SK-N-SH (cell line): ENCODE results near the gene WHRN. TPM values are rescaled to one million over a fixed set of nuclear protein-coding genes. Genes with fewer than 3 reads are reported as not detected.

ENCODE experiments used
- CTCF ChIA-PET: fragments of 300-600, 350-600 bp; formaldehyde crosslinking; extraction: SDS; loops from one replicate; lab custom pipeline; 2021; lab: Yijun Ruan, JAX
- POLR2A ChIA-PET: fragments of 350-600 bp; sonication (Branson Sonifier 250); formaldehyde crosslinking; extraction: SDS; loops from one replicate; lab custom pipeline; 2020; ENCODE audit warnings: antibody characterized with exemption, inconsistent platforms; lab: Yijun Ruan, JAX
- DNase-seq: peaks from one replicate; pipeline ENCODE4 v3.0.0; 2012
- H2AFZ ChIP-seq: fragments of 200-600 bp; sonication (generic); 2 replicates; pipeline ENCODE4 v1.8.1; 2016; ENCODE audit warnings: antibody characterized with exemption, mild to moderate bottlenecking, low read depth
- H3F3A ChIP-seq: fragments of 200-600 bp; sonication (generic); replicated peaks from 2 replicates; pipeline ENCODE3; 2016; ENCODE audit warnings: antibody characterized with exemption, mild to moderate bottlenecking; ENCODE audit not compliant: insufficient read depth
- H3K27ac ChIP-seq, 2 experiments: fragments of 200-500 bp in 1 of 2; fragments of 200-600 bp in 1 of 2; sonication (Bioruptor generic) in 1 of 2; sonication (generic), shearing (Covaris generic) in 1 of 2; 2 replicates each; pipeline versions ENCODE4 v1.5.1 to v1.6.1; 2014 to 2016; ENCODE audit warnings: low read depth in 2 of 2, inconsistent platforms in 1 of 2, low read length in 1 of 2, mild to moderate bottlenecking in 1 of 2, mixed read lengths in 1 of 2
- H3K27me3 ChIP-seq: fragments of 200-600 bp; sonication (generic), shearing (Covaris generic); 2 replicates; pipeline ENCODE4 v1.6.1; 2016; ENCODE audit warnings: mixed run types; ENCODE audit not compliant: insufficient read depth
- H3K36me3 ChIP-seq, 2 experiments: fragments of 200-500 bp in 1 of 2; fragments of 200-600 bp in 1 of 2; sonication (Bioruptor generic) in 1 of 2; sonication (generic) in 1 of 2; replicated peaks in 1 of 2; 2 replicates each; pipeline versions ENCODE3 to v1.5.1; 2014 to 2016; ENCODE audit warnings: low read length in 1 of 2, mild to moderate bottlenecking in 1 of 2; ENCODE audit not compliant: insufficient read depth in 2 of 2, control insufficient read depth in 1 of 2
- H3K4me1 ChIP-seq, 2 experiments: fragments of 200-500 bp in 1 of 2; fragments of 200-600 bp in 1 of 2; sonication (Bioruptor generic) in 1 of 2; sonication (generic), shearing (Covaris generic) in 1 of 2; 2 replicates each; pipeline versions ENCODE4 v1.5.1 to v1.6.1; 2014 to 2016; ENCODE audit warnings: low read depth in 1 of 2, low read length in 1 of 2, mixed run types in 1 of 2; ENCODE audit not compliant: insufficient read depth in 2 of 2, control insufficient read depth in 1 of 2
- H3K4me2 ChIP-seq: fragments of 200-600 bp; sonication (generic), shearing (Covaris generic); 2 replicates; pipeline ENCODE4 v1.6.1; 2017; ENCODE audit warnings: mixed run types
- H3K4me3 ChIP-seq, 2 experiments: fragments of 200-500 bp in 1 of 2; fragments of 200-600 bp in 1 of 2; sonication (Bioruptor generic) in 1 of 2; sonication (generic), shearing (Covaris generic) in 1 of 2; 2 replicates each; pipeline versions ENCODE4 v1.5.1 to v1.8.1; 2014 to 2016; ENCODE audit warnings: low read depth in 2 of 2, inconsistent platforms in 1 of 2, low read length in 1 of 2, mild to moderate bottlenecking in 1 of 2, mixed read lengths in 1 of 2, moderate library complexity in 1 of 2
- H3K79me2 ChIP-seq: fragments of 200-600 bp; sonication (generic); 2 replicates; pipeline ENCODE4 v1.8.1; 2017; ENCODE audit warnings: mild to moderate bottlenecking; ENCODE audit not compliant: insufficient read depth
- H3K9ac ChIP-seq: fragments of 200-600 bp; sonication (generic); 2 replicates; pipeline ENCODE4 v1.6.1; 2017; ENCODE audit warnings: mixed run types
- H3K9me2 ChIP-seq: fragments of 200-600 bp; sonication (generic); 2 replicates; pipeline ENCODE4 v1.6.1; 2017; ENCODE audit warnings: mixed run types
- H3K9me3 ChIP-seq: fragments of 200-600 bp; sonication (generic); 2 replicates; pipeline ENCODE4 v1.6.1; 2017; ENCODE audit warnings: mixed run types, mild to moderate bottlenecking, moderate library complexity
- H4K20me1 ChIP-seq: fragments of 200-600 bp; sonication (generic); 2 replicates; pipeline ENCODE4 v1.6.1; 2017; ENCODE audit warnings: mild to moderate bottlenecking, mixed run types; ENCODE audit not compliant: insufficient read depth
- CTCF ChIP-seq: fragments of 200-600 bp; sonication (generic); IDR thresholded peaks from 2 replicates; pipeline ENCODE4 v1.6.1; 2017; ENCODE audit warnings: antibody characterized with exemption, mild to moderate bottlenecking, moderate library complexity
- ELF1 ChIP-seq: IDR thresholded peaks from 2 replicates; pipeline ENCODE4 v1.4.0; 2012
- EZH2phosphoT487 ChIP-seq: fragments of 200-600 bp; sonication (generic); IDR thresholded peaks from 2 replicates; pipeline ENCODE4 v1.6.1; 2017; ENCODE audit warnings: low read depth, mixed run types, mild to moderate bottlenecking, antibody characterized with exemption, moderate library complexity, borderline replicate concordance
- FOSL2 ChIP-seq: IDR thresholded peaks from 2 replicates; pipeline ENCODE4 v1.4.0; 2012; ENCODE audit warnings: low read depth, mild to moderate bottlenecking, moderate library complexity, borderline replicate concordance
- FOXM1 ChIP-seq: IDR thresholded peaks from 2 replicates; pipeline ENCODE4 v1.4.0; 2012; ENCODE audit warnings: low read depth, mild to moderate bottlenecking
- GABPA ChIP-seq: IDR thresholded peaks from 2 replicates; pipeline ENCODE4 v1.4.0; 2012; ENCODE audit warnings: low read depth, mild to moderate bottlenecking
- MAX ChIP-seq: IDR thresholded peaks from 2 replicates; pipeline ENCODE4 v1.4.0; 2012; ENCODE audit warnings: low read depth
- MEF2A ChIP-seq: IDR thresholded peaks from 2 replicates; pipeline ENCODE4 v1.4.0; 2012; ENCODE audit warnings: low read depth, borderline replicate concordance
- NFIC ChIP-seq: IDR thresholded peaks from 2 replicates; pipeline ENCODE4 v1.4.0; 2012; ENCODE audit warnings: borderline replicate concordance
- RAD21 ChIP-seq: IDR thresholded peaks from 2 replicates; pipeline ENCODE4 v1.6.1; 2012; ENCODE audit warnings: mild to moderate bottlenecking, low read length
- REST ChIP-seq: IDR thresholded peaks from 2 replicates; pipeline ENCODE4 v1.6.1; 2012; ENCODE audit warnings: mild to moderate bottlenecking, low read depth, low read length, moderate library complexity
- RXRA ChIP-seq: IDR thresholded peaks from 2 replicates; pipeline ENCODE4 v1.4.0; 2012; ENCODE audit warnings: low read depth, mild to moderate bottlenecking, borderline replicate concordance
- SMC3 ChIP-seq: IDR thresholded peaks from 2 replicates; pipeline ENCODE4 v1.6.1; 2012; ENCODE audit warnings: low read depth, low read length, improper control_type of control experiment
- TAF1 ChIP-seq: IDR thresholded peaks from 2 replicates; pipeline ENCODE4 v1.6.1; 2012; ENCODE audit warnings: low read depth, mild to moderate bottlenecking, low read length, moderate library complexity, borderline replicate concordance
- TCF12 ChIP-seq: IDR thresholded peaks from 2 replicates; pipeline ENCODE4 v1.4.0; 2012
- YY1 ChIP-seq: IDR thresholded peaks from 2 replicates; pipeline ENCODE4 v1.4.0; 2012; ENCODE audit warnings: low read depth, mild to moderate bottlenecking
- WGBS: methylation state at CpG from one replicate; pipeline ENCODE4 v1.1.6; 2017; ENCODE audit warnings: low lambda C conversion rate; 5-methylcytosine and 5-hydroxymethylcytosine counted together
- polyA plus RNA-seq, 3 experiments: library from polyadenylated mRNA; depleted of rRNA; stranded (reverse); fragments of >200 nt; gene quantifications; 2 replicates each; pipeline ENCODE4 v1.2.3, GENCODE V29; 2012

WHRN gene
- polyA plus RNA-seq, 1 of the 3 experiments (the other 2 are of a cell fraction) = 4.6 TPM

- H4K20me1 ChIP-seq = no peaks in the 10 kb centered on the region
- H3K4me3 ChIP-seq = no peak overlapping the region
- no peaks in the 10 kb centered on the region for H3K9me3 ChIP-seq
- ChIA-PET CTCF (interaction anchor here (1.1 to 1.8 kb wide), 3 partner anchors 10 to 47 kb away, joined by 3 to 6 read pairs (median 3); no protein-coding TSS in a partner anchor), POLR2A (no interaction called here)
- H2AFZ ChIP-seq = no peak overlapping the region
- TF ChIP-seq REST (no peak), EZH2phosphoT487 (no peak), NFIC (no peak), MAX (no peak), RXRA (no peak), CTCF (no peak), TAF1 (no peak), FOSL2 (no peak), RAD21 (no peak), MEF2A (no peak), FOXM1 (no peak), ELF1 (no peak), SMC3 (no peak), TCF12 (no peak), YY1 (no peak), GABPA (no peak)
- no peaks in the 10 kb centered on the region for H3K79me2 ChIP-seq
- H3K27me3 ChIP-seq = no peaks in the 10 kb centered on the region
- no peaks in the 10 kb centered on the region for H3K36me3 ChIP-seq
- H3K27ac ChIP-seq = no peak overlapping the region
- H3K9me2 ChIP-seq = no peaks in the 10 kb centered on the region
- no peak for DNase-seq
- H3F3A ChIP-seq = no peaks in the 10 kb centered on the region
- H3K4me2 ChIP-seq = no peak overlapping the region
- peaks cover 11 to 14% of the 10 kb centered on the region in 2 experiments; a peak in 3 of 4 replicates for H3K4me1 ChIP-seq
- WGBS = 90% methylated on average over 9 of the region's 10 CpGs
- H3K9ac ChIP-seq = no peak overlapping the region
Observed at GRCh38 chr9:114386361-114386885, 118.8 kb downstream of the WHRN start.
